ENCODE measurements around the gene ADAM33.

GRCh38 chr20:3697588-3698305, 15.9 kb upstream of the ADAM33 start:
- no peak for TF ChIP-seq GATA2 (IDR thresholded peaks at IDR 0.05; ENCODE audit: low read depth, low read length)
- no peak for TF ChIP-seq GATA3 (IDR thresholded peaks at IDR 0.05; ENCODE audit: low read depth, low read length)
